Measurements from ENCODE around the gene EGFLAM. TPM values are rescaled to one million over a fixed set of nuclear protein-coding genes. Genes with fewer than 3 reads are reported as not detected.
A peak's percentile ranks its signal among the peaks of the same experiment; 100 is the strongest.

EGFLAM gene
- total RNA-seq, 1 experiment from 2014 or later, result 0.33 TPM

- Histone ChIP-seq H3K79me2 (ENCODE audit: insufficient read depth, low read length) (no peaks in the 10 kb centered on the region), H3K18ac (ENCODE audit: insufficient read length, low read depth, low read length) (no peak overlapping the region), H3K14ac (ENCODE audit: insufficient read depth, low read length) (no peak overlapping the region), H3K27ac (ENCODE audit: insufficient read length, low read depth, low read length) (no peak overlapping the region), H2BK12ac (ENCODE audit: insufficient read length, low read depth, low read length) (no peak overlapping the region), H4K20me1 (ENCODE audit: control insufficient read depth, insufficient read depth, insufficient read length) (no peaks in the 10 kb centered on the region), H3K9me3 (ENCODE audit: control insufficient read depth, low read depth, low read length) (no peaks in the 10 kb centered on the region), H2AFZ (ENCODE audit: low read length) (no peak overlapping the region), H3K4me1 (ENCODE audit: insufficient read depth, low read length) (no peaks in the 10 kb centered on the region), H2BK5ac (ENCODE audit: insufficient read length, low read length) (no peak overlapping the region), H4K8ac (replicated peaks; ENCODE audit: insufficient read length, low read depth, low read length) (no peak overlapping the region), H4K5ac (ENCODE audit: insufficient read length, low read depth, low read length) (no peak overlapping the region), H3K4me2 (ENCODE audit: insufficient read depth, insufficient read length, low read length) (no peak overlapping the region), H3K23me2 (ENCODE audit: insufficient read length, low read depth, low read length, poor library complexity, severe bottlenecking) (no peaks in the 10 kb centered on the region), H2AK5ac (ENCODE audit: insufficient read length, low read length) (no peak overlapping the region), H3T11ph (ENCODE audit: low read length) (no peak overlapping the region), H3K4ac (ENCODE audit: low read depth, low read length) (no peak overlapping the region), H3K23ac (ENCODE audit: insufficient read length, low read depth, low read length) (no peak overlapping the region), H3K27me3 (ENCODE audit: insufficient read depth, low read length) (no peaks in the 10 kb centered on the region), H4K91ac (ENCODE audit: insufficient read length, low read depth, low read length) (no peak overlapping the region), H3K79me1 (ENCODE audit: insufficient read depth, low read depth, low read length, poor library complexity, severe bottlenecking) (no peaks in the 10 kb centered on the region), H3K56ac (ENCODE audit: insufficient read length, low read depth, low read length) (no peak overlapping the region), H2BK20ac (ENCODE audit: low read depth, low read length, poor library complexity, severe bottlenecking) (no peak overlapping the region), H3K9ac (ENCODE audit: extremely low read depth, insufficient read length, low read length) (no peak overlapping the region), H2BK15ac (ENCODE audit: low read depth, low read length) (no peak overlapping the region), H2BK120ac (ENCODE audit: low read depth, low read length, poor library complexity, severe bottlenecking) (no peak overlapping the region)
- no peak for TF ChIP-seq CTCF (conservative IDR thresholded peaks at IDR 0.05)
- Mint-ChIP-seq H3K9me3 (no peaks in the 10 kb centered on the region), H3K4me3 (no peak overlapping the region), H3K27me3 (ENCODE audit: low read depth) (no peaks in the 10 kb centered on the region; the same call in 1 of the 2 replicates), H3K36me3 (ENCODE audit: insufficient read depth in 1 of 3, low read depth in 3 of 3) (no peaks in the 10 kb centered on the region), H3K27ac (peak overlapping the region in 1 of 3 experiments; percentile 74; a peak in 1 of 7 replicates), H3K4me1 (peaks cover 13 to 18% of the 10 kb centered on the region in 2 experiments)
- no CpG with 5 or more reads among the region's 8 CpGs for WGBS (ENCODE audit: extremely low coverage, insufficient read length, low lambda C conversion rate)
- no peak for DNase-seq
Measured at GRCh38 chr5:38473008-38473407, 214.6 kb downstream of the EGFLAM start.
